ENCODE measurements around the gene PHF8. TPM values are rescaled to one million over a fixed set of nuclear protein-coding genes. Genes with fewer than 3 reads are reported as not detected.

Gene PHF8
- polyA plus RNA-seq (2013, experiment 1 of 4), result 27.8 TPM
- polyA plus RNA-seq (2013, experiment 2 of 4), result 36.5 TPM
- 23.9 TPM for polyA plus RNA-seq (2013, experiment 3 of 4)
- polyA plus RNA-seq (2013, experiment 4 of 4), result 25.9 TPM

DNA sequence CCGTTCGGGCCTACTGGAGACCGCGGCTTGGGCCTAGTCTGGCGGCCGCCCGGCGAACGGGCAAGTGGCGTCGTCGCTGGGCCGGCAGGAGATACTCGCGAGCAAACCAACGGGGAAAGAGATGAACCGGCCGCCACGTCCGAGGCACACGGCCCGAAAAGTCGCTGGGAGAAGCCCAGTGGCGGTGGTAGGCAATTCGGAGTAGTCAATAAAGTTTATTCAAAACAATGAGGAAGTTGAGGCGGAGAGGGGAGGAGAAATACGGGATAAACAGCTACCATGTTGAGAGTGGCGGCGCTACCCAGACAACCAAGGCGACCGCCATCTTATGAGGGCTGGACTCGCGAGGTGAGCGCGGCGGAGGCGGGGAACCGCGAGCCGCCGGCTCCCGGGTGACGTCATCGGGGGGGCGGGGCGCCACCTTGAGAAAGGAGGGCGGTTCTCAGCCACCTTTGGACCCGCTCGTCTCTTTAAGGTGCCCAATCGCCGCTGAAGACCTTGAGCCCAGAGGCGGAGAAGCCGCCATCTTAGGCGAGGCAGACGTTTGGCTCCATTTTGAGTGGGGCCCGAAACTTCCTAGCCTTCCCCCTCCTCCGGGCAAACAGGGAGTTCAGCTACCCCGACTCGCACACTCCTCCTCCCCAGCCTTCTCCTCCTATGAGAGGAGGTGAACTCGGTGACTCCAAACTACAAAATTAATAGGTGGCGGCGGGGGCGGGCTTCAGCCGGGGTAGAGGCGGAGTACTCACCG is at the start of gene PHF8:
PHF8 (minus strand) TSS at position 348 of the 751 bp plus-strand sequence. CDS start 1,745 bp downstream, outside the sequence.
- Histone ChIP-seq H3K27ac (ENCODE audit: insufficient read depth, low read depth, low read length, poor library complexity, severe bottlenecking) (peak within 1 kb of the TSS; percentile 95), H3K4me3 (ENCODE audit: insufficient read depth, low read depth, low read length) (peak within 1 kb of the TSS; percentile 68), H3K27me3 (ENCODE audit: control insufficient read depth, insufficient read depth, low read length, poor library complexity, severe bottlenecking) (no peaks in the 10 kb centered on the region), H3K36me3 (ENCODE audit: control insufficient read depth, insufficient read depth, low read length) (peaks cover 5% of the 10 kb centered on the region), H3K9me3 (ENCODE audit: control insufficient read depth, low read length) (no peaks in the 10 kb centered on the region), H3K4me1 (ENCODE audit: control insufficient read depth, insufficient read depth, low read length) (peaks cover 7% of the 10 kb centered on the region)
- 0 to 1% methylated on average over 64 to 66 of the region's 66 CpGs for WGBS, 2 experiments

GRCh38 chrX:54093571-54093970 is 49.3 kb upstream of the PHF8 start:
- H3K27me3 ChIP-seq (ENCODE audit: control insufficient read depth, insufficient read depth, low read length, poor library complexity, severe bottlenecking), result no peaks in the 10 kb centered on the region
- no peaks in the 10 kb centered on the region for H3K36me3 ChIP-seq (ENCODE audit: control insufficient read depth, insufficient read depth, low read length)
- WGBS, 2 experiments, result 92 to 100% methylated on average over 1 to 2 of the region's 2 CpGs

DNA sequence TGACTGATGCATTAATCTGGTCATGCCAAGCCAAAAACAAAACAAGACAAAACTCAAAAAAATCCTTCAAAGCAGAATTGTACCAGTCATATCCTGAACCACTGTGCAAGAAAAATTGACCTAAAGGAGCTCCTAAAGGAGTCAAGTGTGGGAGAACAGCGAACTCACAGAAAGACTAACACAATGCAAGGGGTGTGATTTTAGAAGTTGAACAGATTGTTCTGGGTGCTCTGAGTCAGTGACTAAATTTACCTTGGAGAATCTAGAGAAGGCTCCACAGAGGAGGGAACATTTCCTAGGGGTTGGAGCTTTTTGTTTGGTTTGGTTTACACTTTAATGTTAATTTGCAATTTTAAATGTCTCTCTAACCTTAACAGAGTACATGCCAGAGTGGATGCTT is 48.9 kb upstream of the PHF8 start:
- 89 to 93% methylated on average over 1 of the region's 1 CpG for WGBS, 2 experiments
- Histone ChIP-seq H3K27me3 (ENCODE audit: control insufficient read depth, insufficient read depth, low read length, poor library complexity, severe bottlenecking) (no peaks in the 10 kb centered on the region), H3K4me1 (ENCODE audit: control insufficient read depth, insufficient read depth, low read length) (no peaks in the 10 kb centered on the region), H3K9me3 (ENCODE audit: control insufficient read depth, low read length) (no peaks in the 10 kb centered on the region), H3K4me3 (ENCODE audit: insufficient read depth, low read depth, low read length) (no peak overlapping the region), H3K36me3 (ENCODE audit: control insufficient read depth, insufficient read depth, low read length) (no peaks in the 10 kb centered on the region), H3K27ac (ENCODE audit: insufficient read depth, low read depth, low read length, poor library complexity, severe bottlenecking) (no peak overlapping the region)

More at GRCh38 chrX:54093571-54093970, 49.3 kb upstream of the PHF8 start:
- Histone ChIP-seq H3K9me3 (ENCODE audit: control insufficient read depth, low read length) (no peaks in the 10 kb centered on the region), H3K27ac (ENCODE audit: insufficient read depth, low read depth, low read length, poor library complexity, severe bottlenecking) (no peak overlapping the region), H3K4me1 (ENCODE audit: control insufficient read depth, insufficient read depth, low read length) (no peaks in the 10 kb centered on the region), H3K4me3 (ENCODE audit: insufficient read depth, low read depth, low read length) (no peak overlapping the region)

DNA sequence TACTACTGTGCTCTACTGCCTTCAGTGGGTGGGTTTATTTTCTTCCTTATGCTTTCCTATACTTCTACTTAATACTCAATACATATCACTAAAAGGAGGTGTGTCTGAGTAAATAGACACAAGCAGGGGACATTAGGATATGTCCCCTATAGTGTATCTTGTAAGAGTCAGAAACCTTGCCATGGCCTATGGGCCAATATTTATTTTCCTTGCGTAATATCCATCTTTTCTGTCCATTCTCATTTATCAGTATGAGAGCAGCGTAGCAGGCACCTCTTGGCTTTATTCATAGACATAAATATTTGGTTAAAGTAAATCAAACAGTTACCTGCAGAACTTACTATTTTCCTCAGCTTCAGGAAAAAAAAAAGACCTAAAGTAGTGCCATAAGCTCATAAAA is 46.6 kb upstream of the PHF8 start:
- Histone ChIP-seq H3K27me3 (ENCODE audit: control insufficient read depth, insufficient read depth, low read length, poor library complexity, severe bottlenecking) (no peaks in the 10 kb centered on the region), H3K4me3 (ENCODE audit: insufficient read depth, low read depth, low read length) (no peak overlapping the region), H3K9me3 (ENCODE audit: control insufficient read depth, low read length) (no peaks in the 10 kb centered on the region), H3K4me1 (ENCODE audit: control insufficient read depth, insufficient read depth, low read length) (no peaks in the 10 kb centered on the region), H3K27ac (ENCODE audit: insufficient read depth, low read depth, low read length, poor library complexity, severe bottlenecking) (no peak overlapping the region), H3K36me3 (ENCODE audit: control insufficient read depth, insufficient read depth, low read length) (no peaks in the 10 kb centered on the region)
- 100% methylated on average over 1 of the region's 2 CpGs for WGBS, 2 experiments

- no peaks in the 10 kb centered on the region for H3K27me3 ChIP-seq (ENCODE audit: control insufficient read depth, insufficient read depth, low read length, poor library complexity, severe bottlenecking)
- no peak overlapping the region for H3K27ac ChIP-seq (ENCODE audit: insufficient read depth, low read depth, low read length, poor library complexity, severe bottlenecking)
- WGBS, 2 experiments, result 88 to 95% methylated on average over 2 of the region's 2 CpGs
- no peak overlapping the region for H3K4me3 ChIP-seq (ENCODE audit: insufficient read depth, low read depth, low read length)
- no peaks in the 10 kb centered on the region for H3K9me3 ChIP-seq (ENCODE audit: control insufficient read depth, low read length)
- H3K36me3 ChIP-seq (ENCODE audit: control insufficient read depth, insufficient read depth, low read length), result no peaks in the 10 kb centered on the region
- no peaks in the 10 kb centered on the region for H3K4me1 ChIP-seq (ENCODE audit: control insufficient read depth, insufficient read depth, low read length)
Measured at GRCh38 chrX:54089191-54089590, 44.9 kb upstream of the PHF8 start.

GRCh38 chrX:54087661-54088060 is 43.4 kb upstream of the PHF8 start:
- no peaks in the 10 kb centered on the region for H3K4me1 ChIP-seq (ENCODE audit: control insufficient read depth, insufficient read depth, low read length)
- WGBS, 2 experiments, result 91 to 95% methylated on average over 4 of the region's 4 CpGs

GRCh38 chrX:54085666-54086065 is 41.4 kb upstream of the PHF8 start:
- H3K4me1 ChIP-seq (ENCODE audit: control insufficient read depth, insufficient read depth, low read length), result no peaks in the 10 kb centered on the region
- no peak overlapping the region for H3K27ac ChIP-seq (ENCODE audit: insufficient read depth, low read depth, low read length, poor library complexity, severe bottlenecking)
- H3K36me3 ChIP-seq (ENCODE audit: control insufficient read depth, insufficient read depth, low read length), result no peaks in the 10 kb centered on the region
- WGBS, 2 experiments, result 94% methylated on average over 6 of the region's 6 CpGs
- no peak overlapping the region for H3K4me3 ChIP-seq (ENCODE audit: insufficient read depth, low read depth, low read length)
- H3K27me3 ChIP-seq (ENCODE audit: control insufficient read depth, insufficient read depth, low read length, poor library complexity, severe bottlenecking), result no peaks in the 10 kb centered on the region
- H3K9me3 ChIP-seq (ENCODE audit: control insufficient read depth, low read length), result no peaks in the 10 kb centered on the region

More at GRCh38 chrX:54087661-54088060, 43.4 kb upstream of the PHF8 start:
- H3K9me3 ChIP-seq (ENCODE audit: control insufficient read depth, low read length), result no peaks in the 10 kb centered on the region
- H3K27ac ChIP-seq (ENCODE audit: insufficient read depth, low read depth, low read length, poor library complexity, severe bottlenecking), result no peak overlapping the region
- H3K27me3 ChIP-seq (ENCODE audit: control insufficient read depth, insufficient read depth, low read length, poor library complexity, severe bottlenecking), result no peaks in the 10 kb centered on the region
- H3K36me3 ChIP-seq (ENCODE audit: control insufficient read depth, insufficient read depth, low read length), result no peaks in the 10 kb centered on the region
- no peak overlapping the region for H3K4me3 ChIP-seq (ENCODE audit: insufficient read depth, low read depth, low read length)

DNA sequence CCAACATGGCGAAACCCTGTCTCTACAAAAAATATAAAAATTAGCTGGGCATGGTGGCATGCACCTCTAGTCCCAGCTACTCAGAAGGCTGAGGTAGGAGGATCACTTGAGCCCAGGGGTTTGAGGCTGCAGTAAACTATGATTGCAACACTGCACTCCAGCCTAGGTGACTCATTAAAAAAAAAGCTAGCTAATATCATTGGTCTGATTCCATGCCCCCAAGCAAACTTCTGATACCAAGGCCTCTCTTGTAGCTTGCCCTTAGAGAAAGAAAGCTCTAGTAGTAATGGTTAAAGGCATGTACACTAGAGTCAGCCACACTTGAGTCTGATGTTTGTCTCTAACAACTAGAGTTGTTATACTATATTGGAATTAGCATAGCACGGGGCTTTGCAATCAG is 32.6 kb upstream of the PHF8 start:
- Histone ChIP-seq H3K27me3 (ENCODE audit: control insufficient read depth, insufficient read depth, low read length, poor library complexity, severe bottlenecking) (no peaks in the 10 kb centered on the region), H3K4me3 (ENCODE audit: insufficient read depth, low read depth, low read length) (no peak overlapping the region), H3K36me3 (ENCODE audit: control insufficient read depth, insufficient read depth, low read length) (no peaks in the 10 kb centered on the region), H3K9me3 (ENCODE audit: control insufficient read depth, low read length) (no peaks in the 10 kb centered on the region), H3K4me1 (ENCODE audit: control insufficient read depth, insufficient read depth, low read length) (no peaks in the 10 kb centered on the region), H3K27ac (ENCODE audit: insufficient read depth, low read depth, low read length, poor library complexity, severe bottlenecking) (no peak overlapping the region)
- WGBS, 2 experiments, result 95 to 98% methylated on average over 2 of the region's 2 CpGs

DNA sequence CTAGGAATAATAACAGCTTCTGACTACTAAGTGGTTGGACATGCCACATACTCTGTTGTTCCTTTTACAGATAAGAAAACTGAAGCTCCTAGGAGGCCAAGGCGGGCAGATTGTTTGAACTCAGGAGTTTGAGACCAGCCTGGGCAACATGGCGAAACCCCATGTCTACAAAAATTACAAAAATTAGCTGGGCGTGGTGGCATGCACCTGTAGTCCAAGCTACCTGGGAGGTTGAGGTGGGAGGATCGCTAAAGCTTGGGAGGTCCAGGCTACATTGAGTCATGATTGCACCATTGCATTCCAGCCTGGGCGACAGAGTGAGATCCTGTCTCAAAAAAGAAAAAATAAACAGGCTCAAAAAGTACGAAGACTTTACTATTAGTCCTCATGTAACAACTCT is 30.6 kb upstream of the PHF8 start:
- no peaks in the 10 kb centered on the region for H3K27me3 ChIP-seq (ENCODE audit: control insufficient read depth, insufficient read depth, low read length, poor library complexity, severe bottlenecking)
- no peaks in the 10 kb centered on the region for H3K4me1 ChIP-seq (ENCODE audit: control insufficient read depth, insufficient read depth, low read length)
- WGBS, 2 experiments, result 97 to 98% methylated on average over 5 to 6 of the region's 6 CpGs
- H3K4me3 ChIP-seq (ENCODE audit: insufficient read depth, low read depth, low read length), result no peak overlapping the region
- no peaks in the 10 kb centered on the region for H3K36me3 ChIP-seq (ENCODE audit: control insufficient read depth, insufficient read depth, low read length)
- H3K9me3 ChIP-seq (ENCODE audit: control insufficient read depth, low read length), result no peaks in the 10 kb centered on the region
- H3K27ac ChIP-seq (ENCODE audit: insufficient read depth, low read depth, low read length, poor library complexity, severe bottlenecking), result no peak overlapping the region

- Histone ChIP-seq H3K4me3 (ENCODE audit: insufficient read depth, low read depth, low read length) (no peak overlapping the region), H3K9me3 (ENCODE audit: control insufficient read depth, low read length) (no peaks in the 10 kb centered on the region), H3K27ac (ENCODE audit: insufficient read depth, low read depth, low read length, poor library complexity, severe bottlenecking) (no peak overlapping the region), H3K36me3 (ENCODE audit: control insufficient read depth, insufficient read depth, low read length) (no peaks in the 10 kb centered on the region), H3K27me3 (ENCODE audit: control insufficient read depth, insufficient read depth, low read length, poor library complexity, severe bottlenecking) (no peaks in the 10 kb centered on the region), H3K4me1 (ENCODE audit: control insufficient read depth, insufficient read depth, low read length) (no peaks in the 10 kb centered on the region)
- 92 to 98% methylated on average over 2 of the region's 2 CpGs for WGBS, 2 experiments
Measured at GRCh38 chrX:54067766-54068165, 23.5 kb upstream of the PHF8 start.
